UCSD-AML1 (cell line): ENCODE results near the gene GNA12.

Experiments used
- DNase-seq: peaks from one replicate; lab custom pipeline; 2025; ENCODE audit not compliant: unreplicated experiment; lab: John Stamatoyannopoulos, UW

GNA12 gene

GRCh38 chr7:2819161-2819953, 24.8 kb downstream of the GNA12 start:
- DNase-seq, result no peak

- DNase-seq, result no peak
Measured at GRCh38 chr7:2818653-2819052, 25.5 kb downstream of the GNA12 start.

GRCh38 chr7:2818121-2818520, 26.0 kb downstream of the GNA12 start:
- no peak for DNase-seq

GRCh38 chr7:2817456-2817855, 26.7 kb downstream of the GNA12 start:
- no peak for DNase-seq

- DNase-seq, result no peak
Measured at GRCh38 chr7:2815875-2816245, 28.2 kb downstream of the GNA12 start.

- DNase-seq, result no peak
Measured at GRCh38 chr7:2814946-2815874, 28.9 kb downstream of the GNA12 start.

- DNase-seq, result no peak
Measured at GRCh38 chr7:2814186-2814945, 29.7 kb downstream of the GNA12 start.

- DNase-seq, result no peak
Measured at GRCh38 chr7:2813350-2814185, 30.5 kb downstream of the GNA12 start.

GRCh38 chr7:2812831-2813230, 31.3 kb downstream of the GNA12 start:
- no peak for DNase-seq

- DNase-seq, result no peak
Measured at GRCh38 chr7:2812114-2812487, 32.0 kb downstream of the GNA12 start.

GRCh38 chr7:2811476-2812113, 32.5 kb downstream of the GNA12 start:
- DNase-seq, result no peak

- no peak for DNase-seq
Measured at GRCh38 chr7:2810682-2811415, 33.3 kb downstream of the GNA12 start.

- no peak for DNase-seq
Measured at GRCh38 chr7:2809903-2810625, 34.0 kb downstream of the GNA12 start.

- no peak for DNase-seq
Measured at GRCh38 chr7:2808891-2809665, 35.0 kb downstream of the GNA12 start.

GRCh38 chr7:2807845-2808772, 36.0 kb downstream of the GNA12 start:
- DNase-seq, result no peak

GRCh38 chr7:2807460-2807844, 36.7 kb downstream of the GNA12 start:
- DNase-seq, result no peak

GRCh38 chr7:2806571-2806970, 37.5 kb downstream of the GNA12 start:
- no peak for DNase-seq
